Medulla oblongata (tissue), 1 donor: Measurements from ENCODE around the gene DDX55.

Experiments used
- DNase-seq: peaks from one replicate; pipeline ENCODE4 v3.0.0-alpha.2; 2015; ENCODE audit errors: extremely low spot score

Gene DDX55

GRCh38 chr12:123614110-123614509, 12.2 kb downstream of the DDX55 start:
- DNase-seq: no peak

DNA sequence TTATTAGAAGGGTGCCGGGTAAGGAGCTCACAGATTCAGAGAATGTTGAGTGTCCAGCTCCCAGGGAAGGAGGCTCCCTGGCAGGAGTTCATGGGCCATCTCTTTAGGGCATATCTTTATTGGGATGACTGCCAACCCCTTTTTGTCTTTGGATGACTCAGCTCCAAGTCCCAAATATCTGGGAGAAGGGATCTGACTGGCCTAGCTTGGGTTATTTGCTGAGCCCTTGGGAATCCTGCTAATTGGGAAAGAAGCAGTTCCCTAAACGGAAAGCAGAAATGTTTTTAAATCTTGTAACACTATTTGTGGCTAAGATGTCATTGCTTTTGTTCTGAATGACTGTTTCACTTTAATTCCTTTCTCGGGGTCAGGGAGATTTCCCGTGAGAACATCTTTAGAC, 12.6 kb downstream of the DDX55 start:
- DNase-seq: no peak

DNA sequence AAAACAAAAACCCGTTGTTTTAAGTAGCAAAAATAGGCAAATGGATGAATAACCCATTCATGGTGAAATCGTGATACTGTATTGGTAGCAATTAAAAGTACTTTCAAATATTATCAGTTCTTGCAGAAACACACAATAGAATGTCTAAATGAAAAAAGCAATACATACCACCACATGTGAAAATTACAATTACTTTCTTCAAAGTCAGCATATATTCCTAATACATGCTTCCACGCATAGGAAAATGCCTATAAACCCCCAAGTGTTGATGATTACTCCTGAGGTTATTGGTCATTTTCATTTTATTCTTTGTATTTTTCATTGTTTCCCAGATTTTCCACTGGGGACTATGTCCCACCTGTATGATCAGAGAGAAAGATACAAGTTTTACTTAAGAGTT, 15.2 kb downstream of the DDX55 start:
- no peak for DNase-seq

GRCh38 chr12:123617580-123617979, 15.7 kb downstream of the DDX55 start:
- DNase-seq: no peak

GRCh38 chr12:123621101-123621500, 19.2 kb downstream of the DDX55 start:
- no peak for DNase-seq

DNA sequence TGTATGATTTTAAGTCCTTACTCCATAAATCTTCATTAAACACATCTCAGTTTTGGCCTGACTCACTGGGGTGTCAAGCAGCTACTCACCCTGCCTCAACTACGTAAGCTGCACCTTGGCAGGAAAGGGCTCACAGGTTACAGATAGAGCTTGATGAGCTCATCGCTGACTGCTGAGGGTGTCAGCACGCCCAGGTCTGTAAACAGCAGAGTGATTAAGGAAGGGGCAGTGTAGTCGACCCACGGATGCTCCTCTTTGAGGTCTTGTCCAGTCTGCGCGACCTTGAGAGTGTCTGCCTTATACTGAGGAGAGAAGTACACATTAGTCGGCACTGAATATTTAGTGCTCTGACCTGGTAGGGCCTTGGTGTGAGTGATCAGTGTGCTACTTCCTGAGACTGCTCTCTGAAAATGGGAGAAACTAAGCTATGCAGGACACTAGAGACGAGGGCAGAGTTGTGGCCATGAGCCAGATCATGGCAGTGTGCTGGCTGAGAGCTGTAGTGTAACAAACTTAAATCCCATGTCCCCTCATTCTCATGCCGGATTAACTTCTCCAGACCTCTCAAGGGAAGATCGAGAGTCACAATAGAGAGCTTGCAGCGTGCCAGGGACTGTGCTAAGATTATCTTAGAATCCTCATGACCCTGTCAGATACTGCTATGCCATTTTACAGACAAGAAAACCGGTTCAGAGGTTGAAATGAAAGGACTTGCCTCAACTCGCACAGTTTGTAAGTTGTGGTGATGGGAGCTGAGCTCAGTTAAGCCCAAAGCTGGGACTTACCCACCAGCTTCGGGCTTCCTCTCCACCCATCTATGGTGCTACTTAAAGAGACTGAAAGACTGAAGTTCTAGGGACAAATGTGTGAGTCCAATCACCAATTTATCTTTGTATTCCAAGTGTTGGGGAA, 20.0 kb downstream of the DDX55 start:
- DNase-seq: no peak

- peak; percentile 97 for DNase-seq
Observed at GRCh38 chr12:123633379-123634141, 31.7 kb downstream of the DDX55 start, which contains the start of the genes EIF2B1 and GTF2H3. Gene EIF2B1 (minus strand): TSS chr12:123633686. CDS start chr12:123633557, 129 bp downstream. Gene GTF2H3 (plus strand): TSS chr12:123633829. CDS start chr12:123633860, 31 bp downstream.

GRCh38 chr12:123634142-123634561, 32.3 kb downstream of the DDX55 start:
- no peak for DNase-seq

DNA sequence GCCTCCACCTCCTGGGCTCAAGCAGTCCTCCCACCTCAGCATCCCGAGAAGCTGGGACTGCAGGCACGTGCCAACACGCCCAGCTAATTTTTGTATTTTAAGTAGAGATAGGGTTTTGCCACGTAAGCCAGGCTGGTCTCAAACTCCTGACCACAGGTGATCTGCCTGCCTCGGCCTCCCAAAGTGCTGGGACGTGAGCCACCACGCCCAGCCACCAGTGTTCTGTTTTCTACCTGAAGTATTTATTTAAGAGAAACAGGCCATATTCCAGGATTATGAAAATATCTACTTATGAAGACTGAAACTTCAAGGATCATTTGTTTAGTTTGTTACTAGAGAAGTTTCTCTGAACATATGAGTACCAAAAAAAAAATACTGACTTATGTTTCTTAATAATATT, 42.0 kb downstream of the DDX55 start:
- DNase-seq: no peak

DNA sequence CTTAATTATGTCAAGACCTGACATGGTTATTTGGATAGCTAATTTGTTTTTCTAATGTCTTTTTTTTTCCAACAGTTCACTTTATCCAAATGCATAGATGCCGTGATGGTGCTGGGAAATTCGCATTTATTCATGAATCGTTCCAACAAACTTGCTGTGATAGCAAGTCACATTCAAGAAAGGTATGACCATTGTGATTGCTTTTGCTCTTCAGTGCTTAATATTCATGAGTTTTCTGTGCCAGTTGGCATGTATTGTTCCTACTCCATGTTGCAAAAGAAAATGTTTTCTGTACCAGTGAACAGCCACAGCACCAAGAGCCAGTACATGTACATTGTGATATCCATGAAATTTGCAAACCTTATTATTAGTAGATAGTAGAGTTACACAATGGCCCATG, 43.5 kb downstream of the DDX55 start:
- no peak for DNase-seq

- no peak for DNase-seq
Observed at GRCh38 chr12:123645878-123646277, 44.0 kb downstream of the DDX55 start.

GRCh38 chr12:123648401-123648800, 46.5 kb downstream of the DDX55 start:
- DNase-seq: no peak

DNA sequence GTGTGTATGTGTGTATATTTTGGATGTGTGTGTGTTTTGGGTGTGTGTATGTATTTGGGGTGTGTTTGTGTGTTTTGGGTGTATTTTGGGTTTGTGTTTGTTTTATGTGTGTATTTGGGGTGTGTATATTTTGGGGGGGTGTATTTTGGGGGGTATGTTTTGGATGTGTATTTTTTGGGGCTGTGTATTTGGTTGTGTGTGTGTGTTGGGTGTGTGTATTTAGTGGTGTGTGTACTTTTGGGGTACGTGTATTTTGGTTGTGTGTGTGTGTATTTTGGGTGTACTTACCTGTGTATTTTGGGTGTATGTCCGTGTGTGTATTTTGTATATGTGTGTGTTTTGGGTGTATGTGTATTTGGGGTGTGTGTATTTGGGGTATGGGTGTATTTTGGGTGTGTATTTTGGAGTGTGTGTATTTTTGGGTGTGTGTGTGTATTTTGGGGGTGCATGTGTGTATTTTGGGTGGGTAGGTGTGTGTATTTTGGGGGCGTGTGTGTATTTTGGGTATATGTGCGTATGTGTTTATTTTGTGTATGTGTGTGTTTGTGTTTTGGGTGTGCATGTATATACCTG, 52.3 kb downstream of the DDX55 start:
- no peak for DNase-seq

DNA sequence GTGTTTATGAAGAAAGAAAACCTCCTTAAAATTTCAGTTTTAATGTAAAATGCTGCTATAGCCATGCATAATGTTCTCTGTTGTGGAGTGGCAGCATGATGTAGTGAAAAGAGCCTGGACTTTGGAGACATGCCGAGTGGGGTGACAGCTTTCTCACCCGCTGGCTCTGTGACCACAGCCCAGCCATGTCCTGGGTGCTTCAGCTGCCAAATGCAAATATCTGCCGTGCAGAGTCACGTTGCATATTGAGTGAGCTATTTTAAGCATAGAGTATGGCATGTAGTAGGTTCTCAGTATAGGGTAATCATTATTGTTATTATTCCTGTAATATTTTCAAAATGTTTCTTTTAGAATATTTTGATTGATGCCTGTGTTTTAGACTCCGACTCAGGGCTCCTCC, 53.5 kb downstream of the DDX55 start:
- no peak for DNase-seq

- DNase-seq: no peak
Observed at GRCh38 chr12:123656392-123656791, 54.5 kb downstream of the DDX55 start.

GRCh38 chr12:123657211-123657610, 55.3 kb downstream of the DDX55 start:
- no peak for DNase-seq

GRCh38 chr12:123659996-123660727, 58.3 kb downstream of the DDX55 start:
- no peak for DNase-seq

GRCh38 chr12:123667771-123668170, 65.9 kb downstream of the DDX55 start:
- DNase-seq: no peak
